ENCODE results near the gene SLC2A13.
A peak's percentile ranks its signal among the peaks of the same experiment; 100 is the strongest.

The SLC2A13 gene

GRCh38 chr12:40012711-40013110 lies 93.2 kb downstream of the SLC2A13 start:
- Histone ChIP-seq H3K36me3 (ENCODE audit: control insufficient read depth in 2 of 2, insufficient read depth in 1 of 2, low read length in 2 of 2) (no peaks in the 10 kb centered on the region), H3K27ac (ENCODE audit: extremely low read depth, low read depth, low read length) (no peak overlapping the region), H3K4me1 (ENCODE audit: control insufficient read depth, insufficient read depth, low read length) (no peaks in the 10 kb centered on the region), H3K9me3 (ENCODE audit: control insufficient read depth, insufficient read depth, low read depth, low read length) (no peaks in the 10 kb centered on the region), H3K4me3 (ENCODE audit: low read depth, low read length) (no peak overlapping the region)
- CTCF ChIA-PET, result interaction anchor here (0.7 to 1.4 kb wide), 2 partner anchors 20 to 94 kb away, joined by 3 to 8 read pairs; partner anchors contain the start of gene SLC2A13
- TF ChIP-seq ZNF561 (tag by site-specific recombination; IDR thresholded peaks at IDR 0.05; ENCODE audit: borderline replicate concordance), result no peak
- TF ChIP-seq FEZF1 (tag by site-specific recombination; IDR thresholded peaks at IDR 0.05), result 0 out of 2 replicates have a peak, but pooled peaks have one; percentile 33
- no peak for TF ChIP-seq PBX3 (CRISPR knock-in tag; IDR thresholded peaks at IDR 0.05)
- peak; percentile 33; the same call in 1 of the 2 replicates for TF ChIP-seq PRDM1 (tag by site-specific recombination; IDR thresholded peaks at IDR 0.05)
- TF ChIP-seq IKZF3 (tag by site-specific recombination; IDR thresholded peaks at IDR 0.05), result 0 out of 2 replicates have a peak, but pooled peaks have one; percentile 20
- POLR2A ChIA-PET, result no interaction called here

GRCh38 chr12:40011775-40012129 lies 94.1 kb downstream of the SLC2A13 start:
- ChIA-PET POLR2A (interaction anchor here (1.9 kb wide), 1 partner anchor 94 kb away, joined by 4 read pairs; the partner anchor contains the start of gene SLC2A13), CTCF (interaction anchor here (0.6 to 4.6 kb wide), 27 partner anchors 10 to 1527 kb away, joined by 3 to 43 read pairs (median 4); partner anchors contain the start of gene SLC2A13)
- no peak overlapping the region for H3K27ac ChIP-seq (ENCODE audit: extremely low read depth, low read depth, low read length)
- no peak for TF ChIP-seq ZNF292 (tag by site-specific recombination; IDR thresholded peaks at IDR 0.05; ENCODE audit: borderline replicate concordance, low read depth)
- TF ChIP-seq ZBTB21 (tag by site-specific recombination; IDR thresholded peaks at IDR 0.05), result no peak
- TF ChIP-seq SETDB1 (IDR thresholded peaks at IDR 0.05; ENCODE audit: insufficient read length, low read length), result no peak
- TF ChIP-seq BCL11A (tag by site-specific recombination; IDR thresholded peaks at IDR 0.05; ENCODE audit: low read depth), result no peak
- no peak for TF ChIP-seq ZNF768 (tag by site-specific recombination; IDR thresholded peaks at IDR 0.05)
- no peak for TF ChIP-seq ZNF146 (tag by site-specific recombination; IDR thresholded peaks at IDR 0.05)
- H3K36me3 ChIP-seq (ENCODE audit: control insufficient read depth in 2 of 2, insufficient read depth in 1 of 2, low read length in 2 of 2), result no peaks in the 10 kb centered on the region
- no peaks in the 10 kb centered on the region for H3K4me1 ChIP-seq (ENCODE audit: control insufficient read depth, insufficient read depth, low read length)
- H3K4me3 ChIP-seq (ENCODE audit: low read depth, low read length), result no peak overlapping the region
- no peaks in the 10 kb centered on the region for H3K9me3 ChIP-seq (ENCODE audit: control insufficient read depth, insufficient read depth, low read depth, low read length)

GRCh38 chr12:40010899-40011774 lies 94.7 kb downstream of the SLC2A13 start:
- Histone ChIP-seq H3K27ac (ENCODE audit: extremely low read depth, low read depth, low read length) (no peak overlapping the region), H3K4me3 (ENCODE audit: low read depth, low read length) (no peak overlapping the region), H3K9me3 (ENCODE audit: control insufficient read depth, insufficient read depth, low read depth, low read length) (no peaks in the 10 kb centered on the region), H3K36me3 (ENCODE audit: control insufficient read depth in 2 of 2, insufficient read depth in 1 of 2, low read length in 2 of 2) (no peaks in the 10 kb centered on the region), H3K4me1 (ENCODE audit: control insufficient read depth, insufficient read depth, low read length) (no peaks in the 10 kb centered on the region)
- TF ChIP-seq REPIN1 (tag by site-specific recombination; IDR thresholded peaks at IDR 0.05; ENCODE audit: low read depth) (no peak), ZNF335 (tag by site-specific recombination; conservative IDR thresholded peaks at IDR 0.05) (peak; percentile 61; the same call in 1 of the 2 replicates), ZNF362 (tag by site-specific recombination; IDR thresholded peaks at IDR 0.05) (no peak), ZNF660 (tag by site-specific recombination; IDR thresholded peaks at IDR 0.05) (peak; percentile 90), PRDM1 (tag by site-specific recombination; IDR thresholded peaks at IDR 0.05) (peak; percentile 88), ZNF16 (tag by site-specific recombination; IDR thresholded peaks at IDR 0.05; ENCODE audit: low read depth) (no peak), ZSCAN30 (tag by site-specific recombination; IDR thresholded peaks at IDR 0.05) (0 out of 2 replicates have a peak, but pooled peaks have one; percentile 18), ZNF747 (tag by site-specific recombination; IDR thresholded peaks at IDR 0.05) (no peak), ZNF292 (tag by site-specific recombination; IDR thresholded peaks at IDR 0.05; ENCODE audit: borderline replicate concordance, low read depth) (no peak), ZFP69B (tag by site-specific recombination; IDR thresholded peaks at IDR 0.05) (no peak), CTCF (tag by site-specific recombination; IDR thresholded peaks at IDR 0.05) (peak; percentile 22; the same call in 1 of the 2 replicates), ZNF654 (tag by site-specific recombination; IDR thresholded peaks at IDR 0.05; ENCODE audit: low read depth) (peak; percentile 62), ZNF843 (tag by site-specific recombination; IDR thresholded peaks at IDR 0.05) (no peak)
- ChIA-PET CTCF (interaction anchor here (0.6 to 4.6 kb wide), 32 partner anchors 8 to 1526 kb away, joined by 3 to 43 read pairs (median 4); partner anchors contain the start of gene SLC2A13), POLR2A (interaction anchor here (1.9 kb wide), 1 partner anchor 95 kb away, joined by 4 read pairs; the partner anchor contains the start of gene SLC2A13)

Measured in HEK293 (cell line).